Measurements from ENCODE around the gene HLA-DMA.

Gene HLA-DMA

DNA sequence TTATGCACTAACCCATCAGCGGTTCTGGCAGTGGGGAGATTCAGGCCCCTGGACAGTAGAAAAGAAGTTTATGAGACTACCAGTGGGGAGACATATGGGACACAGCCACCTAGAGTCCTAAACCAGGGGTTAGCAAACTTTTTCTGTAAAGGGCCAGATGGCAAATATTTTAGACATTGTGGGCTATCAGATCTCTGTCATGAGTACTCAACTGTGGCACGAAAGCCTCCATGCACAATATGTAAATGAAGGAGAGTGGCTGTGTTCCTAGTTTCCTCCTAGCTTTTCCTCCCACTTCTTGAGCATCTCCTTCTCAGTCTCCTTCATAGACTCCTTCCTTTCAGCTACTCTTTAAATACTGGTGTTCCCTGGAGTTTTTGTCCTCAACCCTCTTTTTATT is 3.3 kb upstream of the HLA-DMA start:
- H3K27ac ChIP-seq: no peak overlapping the region
- no peaks in the 10 kb centered on the region for H3K9me3 ChIP-seq
- no peaks in the 10 kb centered on the region for H3K27me3 ChIP-seq
- no peak for DNase-seq
- peaks cover 0 to 11% (median 5%) of the 10 kb centered on the region in 4 donors for H3K4me1 ChIP-seq
- H3K4me3 ChIP-seq: no peak overlapping the region
- no peaks in the 10 kb centered on the region for H3K36me3 ChIP-seq
- intact Hi-C loops (cut with DNase I; ENCODE audit: low total_unique reads): loop anchor here (10.0 kb wide), 1 partner anchor 71 kb away; no protein-coding TSS in a partner anchor
- TF ChIP-seq, protein P1, sequence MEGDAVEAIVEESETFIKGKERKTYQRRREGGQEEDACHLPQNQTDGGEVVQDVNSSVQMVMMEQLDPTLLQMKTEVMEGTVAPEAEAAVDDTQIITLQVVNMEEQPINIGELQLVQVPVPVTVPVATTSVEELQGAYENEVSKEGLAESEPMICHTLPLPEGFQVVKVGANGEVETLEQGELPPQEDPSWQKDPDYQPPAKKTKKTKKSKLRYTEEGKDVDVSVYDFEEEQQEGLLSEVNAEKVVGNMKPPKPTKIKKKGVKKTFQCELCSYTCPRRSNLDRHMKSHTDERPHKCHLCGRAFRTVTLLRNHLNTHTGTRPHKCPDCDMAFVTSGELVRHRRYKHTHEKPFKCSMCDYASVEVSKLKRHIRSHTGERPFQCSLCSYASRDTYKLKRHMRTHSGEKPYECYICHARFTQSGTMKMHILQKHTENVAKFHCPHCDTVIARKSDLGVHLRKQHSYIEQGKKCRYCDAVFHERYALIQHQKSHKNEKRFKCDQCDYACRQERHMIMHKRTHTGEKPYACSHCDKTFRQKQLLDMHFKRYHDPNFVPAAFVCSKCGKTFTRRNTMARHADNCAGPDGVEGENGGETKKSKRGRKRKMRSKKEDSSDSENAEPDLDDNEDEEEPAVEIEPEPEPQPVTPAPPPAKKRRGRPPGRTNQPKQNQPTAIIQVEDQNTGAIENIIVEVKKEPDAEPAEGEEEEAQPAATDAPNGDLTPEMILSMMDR (IDR thresholded peaks at IDR 0.05): no peak

DNA sequence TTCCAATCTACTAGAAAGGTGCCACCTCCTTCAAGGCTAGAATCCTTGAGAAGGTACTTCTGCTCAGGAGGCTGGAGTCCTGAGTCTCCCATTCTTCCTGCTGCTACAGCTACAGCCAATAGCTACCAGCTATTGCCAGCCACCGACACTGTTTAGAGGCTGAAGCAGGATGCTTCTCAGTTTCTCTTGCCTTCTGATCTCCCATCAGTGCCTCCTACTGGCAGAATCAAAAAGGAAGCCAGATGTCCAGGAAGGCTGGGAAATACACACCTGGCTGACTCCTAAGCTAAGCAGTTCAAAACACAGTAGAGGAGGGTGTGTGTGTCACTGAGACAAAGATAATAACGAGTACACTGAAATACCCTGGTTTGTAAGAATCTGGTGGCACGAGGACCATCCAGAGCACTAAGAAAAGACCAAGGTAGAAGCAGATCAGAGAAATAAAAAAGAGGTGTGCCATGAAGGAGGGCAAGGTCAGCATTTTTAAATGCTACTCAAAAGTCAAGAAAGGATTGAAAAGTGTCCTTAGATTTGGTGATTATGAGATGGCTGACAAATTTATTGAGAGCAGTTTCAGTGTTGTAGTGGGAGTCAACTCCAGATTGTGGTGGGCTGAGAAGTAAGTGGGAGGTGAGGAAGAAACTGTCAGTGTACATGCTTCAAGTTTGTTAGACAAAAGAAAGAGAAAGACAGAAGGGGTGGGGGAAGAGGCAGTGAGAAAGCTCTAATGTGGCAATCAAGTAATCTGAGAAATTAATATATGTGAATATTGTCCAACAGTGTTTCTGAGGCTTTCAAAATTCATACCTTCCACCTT is 2.3 kb upstream of the HLA-DMA start:
- Histone ChIP-seq H3K36me3 (no peaks in the 10 kb centered on the region), H3K4me3 (no peak overlapping the region), H3K27me3 (no peaks in the 10 kb centered on the region), H3K27ac (no peak overlapping the region), H3K9me3 (no peaks in the 10 kb centered on the region), H3K4me1 (peaks cover 0 to 11% (median 5%) of the 10 kb centered on the region in 4 donors)
- DNase-seq: no peak
- TF ChIP-seq, protein P1 (IDR thresholded peaks at IDR 0.05): no peak
- intact Hi-C loops (cut with DNase I; ENCODE audit: low total_unique reads): loop anchor here (10.0 kb wide), 1 partner anchor 70 kb away; no protein-coding TSS in a partner anchor

DNA sequence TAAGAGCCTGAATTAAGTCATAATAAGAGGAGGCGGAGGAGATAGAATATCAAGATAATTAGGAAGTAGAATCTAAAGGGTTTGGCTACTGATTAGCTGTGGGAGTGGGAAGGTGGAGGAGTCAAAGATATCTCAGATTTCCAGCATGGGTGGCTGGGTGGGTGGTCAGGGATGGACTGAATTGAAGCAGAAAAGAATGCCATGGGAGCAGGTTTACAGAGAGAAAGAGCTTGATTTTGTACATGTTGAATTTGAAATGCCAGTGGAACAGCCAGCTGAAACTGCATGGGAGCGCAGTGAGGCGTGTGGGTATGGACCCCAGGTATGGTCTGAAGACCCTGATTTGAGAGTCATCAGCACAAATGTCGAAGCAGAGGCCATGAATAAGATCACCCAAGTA is 1.4 kb upstream of the HLA-DMA start:
- Histone ChIP-seq H3K9me3 (no peaks in the 10 kb centered on the region), H3K27ac (no peak overlapping the region), H3K4me3 (no peak overlapping the region), H3K4me1 (peaks cover 0 to 11% (median 5%) of the 10 kb centered on the region in 4 donors), H3K36me3 (no peaks in the 10 kb centered on the region), H3K27me3 (no peaks in the 10 kb centered on the region)
- intact Hi-C loops (cut with DNase I; ENCODE audit: low total_unique reads): loop anchor here (10.0 kb wide), 1 partner anchor 69 kb away; no protein-coding TSS in a partner anchor
- DNase-seq: no peak
- TF ChIP-seq, protein P1 (IDR thresholded peaks at IDR 0.05): no peak

DNA sequence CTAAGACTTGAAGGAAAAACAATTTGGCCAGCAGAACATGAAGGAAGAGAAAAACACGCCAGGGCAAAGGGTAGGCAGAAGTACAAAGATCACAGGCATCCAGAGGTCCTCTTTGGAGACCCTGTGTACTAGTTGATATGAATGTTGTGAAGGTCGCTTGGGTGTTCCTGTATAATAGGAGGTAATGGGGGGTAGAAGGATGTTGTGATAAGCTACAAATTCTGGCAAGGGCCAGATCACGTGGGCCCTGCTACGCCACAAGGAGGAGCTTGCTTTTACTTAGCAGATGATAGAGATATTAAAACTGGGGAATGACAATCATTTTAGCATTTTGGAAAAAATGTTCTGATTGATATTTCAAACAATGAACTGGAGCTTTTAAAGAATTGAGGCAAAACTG is 878 bp upstream of the HLA-DMA start:
- peaks cover 0 to 11% (median 5%) of the 10 kb centered on the region in 4 donors for H3K4me1 ChIP-seq
- H3K27me3 ChIP-seq: no peaks in the 10 kb centered on the region
- TF ChIP-seq, protein P1 (IDR thresholded peaks at IDR 0.05): no peak
- no peak overlapping the region for H3K4me3 ChIP-seq
- intact Hi-C loops (cut with DNase I; ENCODE audit: low total_unique reads): loop anchor here (10.0 kb wide), 1 partner anchor 69 kb away; no protein-coding TSS in a partner anchor
- H3K27ac ChIP-seq: peak overlapping the region in 1 of 2 donors; percentile 69
- no peaks in the 10 kb centered on the region for H3K36me3 ChIP-seq
- no peak for DNase-seq
- H3K9me3 ChIP-seq: no peaks in the 10 kb centered on the region

DNA sequence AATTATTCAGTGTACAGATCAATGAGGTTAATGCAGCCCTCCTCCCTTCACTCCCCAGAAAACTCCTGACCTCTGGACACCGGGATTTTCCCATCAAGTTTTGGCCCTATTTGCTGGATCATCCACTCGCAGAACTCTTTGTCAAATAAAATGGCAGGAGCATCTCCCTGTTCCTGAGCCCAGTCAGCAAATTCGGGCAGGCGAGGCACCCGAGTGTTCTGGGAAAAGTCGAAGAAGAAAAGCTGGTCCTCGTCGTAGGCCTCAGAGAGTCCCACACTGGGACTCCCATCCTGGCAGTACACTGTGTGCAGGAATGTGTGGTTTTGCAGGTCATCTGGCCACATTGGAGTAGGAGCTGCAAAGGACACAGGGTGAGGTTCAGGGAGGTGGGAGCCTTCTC is 2.4 kb downstream of the HLA-DMA start:
- TF ChIP-seq, protein P1 (IDR thresholded peaks at IDR 0.05): no peak
- intact Hi-C loops (cut with DNase I; ENCODE audit: low total_unique reads): loop anchor here (10.0 kb wide), 1 partner anchor 66 kb away; no protein-coding TSS in a partner anchor
- Histone ChIP-seq H3K27me3 (no peaks in the 10 kb centered on the region), H3K4me3 (no peak overlapping the region), H3K27ac (no peak overlapping the region), H3K4me1 (peaks cover 0 to 11% (median 5%) of the 10 kb centered on the region in 4 donors), H3K36me3 (no peaks in the 10 kb centered on the region), H3K9me3 (peaks cover 0 to 3% (median 0%) of the 10 kb centered on the region in 3 donors)
- DNase-seq: peak in 1 of 2 donors; percentile 57

Measured in tibial artery (tissue), 4 donors.